A673 (cell line): ENCODE data around the gene GLB1L2.

ENCODE experiments used
- CTCF ChIP-seq: fragments of 300-800, 200-600 bp; sonication (generic); conservative IDR thresholded peaks from 2 replicates; pipeline ENCODE4 v1.5.1; 2017; ENCODE audit warnings: low read depth, mild to moderate bottlenecking, antibody characterized with exemption, low read length, moderate library complexity, mixed read lengths
- EZH2 ChIP-seq: fragments of 200-600 bp; sonication (generic); IDR thresholded peaks from 2 replicates; pipeline ENCODE4 v1.6.1; 2017; ENCODE audit warnings: borderline replicate concordance, low read depth, mild to moderate bottlenecking, mixed read lengths, antibody characterized with exemption, low read length; ENCODE audit not compliant: poor library complexity, severe bottlenecking

GRCh38 chr11:134380785-134381184 is 49.0 kb downstream of the GLB1L2 start:
- TF ChIP-seq CTCF (no peak), EZH2 (no peak)
